HT-29 (cell line): Measurements from ENCODE around the gene NTNG1. TPM values are rescaled to one million over a fixed set of nuclear protein-coding genes. Genes with fewer than 3 reads are reported as not detected.

Source experiments
- DNase-seq: peaks from one replicate; pipeline ENCODE4 v3.0.0-alpha.2; 2015; ENCODE audit warnings: low spot score
- small RNA-seq: library from RNA; depleted of rRNA; stranded (forward); fragments of <200 nt; gene quantifications from one replicate; pipeline ENCODE3, GENCODE V24; 2014
- total RNA-seq: library from RNA; depleted of rRNA; stranded (reverse); fragments of >200 nt; shearing (Covaris generic); gene quantifications from 2 replicates; pipeline ENCODE4 v1.2.3, GENCODE V29; 2014; rRNA removed

NTNG1 gene
- total RNA-seq, 1 experiment from 2014 or later: not detected

DNA sequence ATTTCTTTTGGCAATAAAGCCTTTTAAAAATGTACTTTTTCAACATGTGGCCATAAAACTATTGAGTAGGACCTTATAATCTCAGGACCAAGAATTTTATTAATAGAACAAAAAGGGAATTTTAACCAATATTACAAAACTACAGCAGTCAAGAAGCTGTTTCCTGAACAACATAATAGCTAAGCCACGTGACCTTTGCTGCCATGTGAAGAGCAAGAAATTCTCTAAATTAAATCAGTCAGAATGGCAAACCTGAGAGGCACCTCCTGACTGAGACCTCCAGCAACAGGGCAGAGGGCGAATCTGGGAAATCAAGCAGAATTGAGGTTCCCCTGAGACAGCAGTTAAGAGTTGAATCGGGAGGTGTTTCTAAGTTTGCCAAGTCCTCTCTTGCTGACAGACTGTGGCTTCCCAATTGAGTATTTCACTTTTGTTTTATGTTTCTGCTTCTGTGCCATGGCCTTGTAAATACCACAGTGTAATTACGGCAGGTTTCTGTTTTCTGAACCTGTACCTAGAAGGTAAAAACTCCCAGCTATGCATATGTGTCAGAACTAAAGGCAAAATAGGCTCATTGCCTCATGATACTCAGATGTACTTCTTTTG is 358.4 kb downstream of the NTNG1 start:
- no peak for DNase-seq

- DNase-seq: no peak
Measured at GRCh38 chr1:107501081-107501605, 360.3 kb downstream of the NTNG1 start.

DNA sequence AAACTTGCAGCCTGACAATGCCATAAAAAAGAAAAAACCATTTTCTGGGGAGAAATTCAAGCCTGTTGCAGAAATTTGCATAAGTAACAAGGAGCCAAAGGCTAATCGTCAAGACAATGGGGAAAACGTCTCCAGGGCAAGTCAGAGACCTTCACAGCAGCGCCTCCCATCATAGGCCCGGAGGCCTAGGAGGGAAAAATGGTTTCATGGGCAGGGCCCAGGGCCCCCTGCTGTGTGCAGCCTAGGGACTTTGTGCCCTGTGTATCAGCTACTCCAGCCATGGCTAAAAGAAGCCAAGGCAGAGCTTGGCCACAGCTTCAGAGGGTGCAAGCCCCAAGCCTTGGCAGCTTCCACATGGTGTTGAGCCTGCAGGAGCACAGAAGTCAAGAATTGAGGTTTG is 369.5 kb downstream of the NTNG1 start:
- no peak for DNase-seq

- no peak for DNase-seq
Measured at GRCh38 chr1:107512836-107513235, 372.0 kb downstream of the NTNG1 start.

DNA sequence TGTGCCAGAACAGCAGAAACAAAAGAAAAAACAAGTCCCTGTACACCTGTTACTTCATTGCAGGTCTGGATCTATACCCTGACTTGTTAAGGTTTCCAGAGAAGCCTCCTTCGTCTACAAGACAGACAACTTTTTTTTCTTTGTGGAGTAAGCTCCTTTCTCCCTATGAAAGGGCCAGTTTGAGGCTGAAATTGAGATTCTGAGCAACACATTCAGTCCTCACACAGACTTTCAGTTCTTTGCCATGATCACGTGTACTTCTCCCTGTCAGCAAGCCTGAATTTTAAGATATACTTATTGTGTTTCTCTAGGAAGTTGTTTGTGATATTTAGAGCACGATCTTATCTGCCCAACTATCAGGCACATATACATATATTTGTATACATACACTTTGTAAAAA is 374.0 kb downstream of the NTNG1 start:
- no peak for DNase-seq

DNA sequence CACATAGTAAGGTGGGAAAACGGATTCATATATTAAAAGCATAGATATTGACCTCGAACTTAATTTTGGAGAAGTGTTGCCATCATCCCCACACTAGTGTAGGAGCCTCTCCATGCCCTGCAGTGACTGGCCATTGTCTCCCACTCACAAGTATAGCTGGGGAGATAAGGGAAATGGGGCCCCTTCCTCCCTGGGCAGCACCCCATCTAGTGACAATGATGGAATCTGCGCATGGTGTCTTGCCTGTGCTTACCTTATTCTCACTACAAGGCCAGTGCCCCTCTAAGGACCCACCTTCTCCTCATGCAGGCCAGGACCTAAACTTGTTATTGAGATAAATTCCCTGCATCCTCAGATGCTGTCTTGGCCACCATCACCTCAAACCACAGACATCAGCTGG is 374.9 kb downstream of the NTNG1 start:
- DNase-seq: no peak

- no peak for DNase-seq
Measured at GRCh38 chr1:107523061-107523460, 382.2 kb downstream of the NTNG1 start.

- no peak for DNase-seq
Measured at GRCh38 chr1:107523736-107524135, 382.9 kb downstream of the NTNG1 start.

- DNase-seq: no peak
Measured at GRCh38 chr1:107524301-107524700, 383.5 kb downstream of the NTNG1 start.

DNA sequence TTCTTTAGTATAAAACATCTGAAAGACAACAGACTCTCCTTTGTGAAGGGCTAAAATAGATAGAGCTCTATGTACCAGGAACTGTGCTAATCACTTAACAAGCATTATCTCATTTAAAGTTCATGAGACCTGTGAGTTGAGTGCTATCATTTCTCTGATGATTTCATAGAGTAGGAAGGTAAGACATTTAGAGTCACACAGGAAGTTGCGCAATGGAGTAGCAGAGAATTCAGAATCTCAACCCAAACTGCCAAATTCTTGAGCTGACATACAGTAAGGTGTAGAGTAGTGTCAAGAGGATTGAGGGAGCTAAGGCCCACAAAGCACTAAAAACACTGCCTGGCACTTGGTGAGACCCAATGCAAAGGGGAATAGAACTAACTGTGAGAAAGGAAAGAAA is 384.3 kb downstream of the NTNG1 start:
- DNase-seq: no peak

- DNase-seq: no peak
Measured at GRCh38 chr1:107525961-107526360, 385.1 kb downstream of the NTNG1 start.

GRCh38 chr1:107526524-107527198 is 385.8 kb downstream of the NTNG1 start:
- no peak for DNase-seq

GRCh38 chr1:107529511-107530149 is 388.8 kb downstream of the NTNG1 start:
- peak; percentile 63 for DNase-seq

DNA sequence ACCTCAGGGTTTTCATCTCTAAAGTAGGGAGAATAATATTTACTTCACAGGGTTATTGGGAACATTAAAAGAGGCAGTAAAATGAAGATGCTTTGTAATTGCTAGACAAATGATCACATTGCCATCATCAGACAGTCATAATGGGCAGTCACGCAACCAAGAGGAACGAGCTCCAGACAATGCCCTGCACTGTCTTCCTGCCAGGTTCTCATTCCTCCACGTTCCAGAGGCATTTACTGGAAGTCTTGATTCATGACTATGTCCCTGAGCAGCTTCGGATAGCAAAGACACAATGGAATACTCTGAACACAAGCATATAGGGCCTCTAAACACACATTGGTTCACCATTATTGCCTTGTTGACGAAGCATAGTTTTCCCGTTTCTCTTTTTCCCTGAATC is 389.7 kb downstream of the NTNG1 start:
- DNase-seq: no peak

GRCh38 chr1:107531065-107531908 is 390.4 kb downstream of the NTNG1 start:
- DNase-seq: no peak

GRCh38 chr1:107532318-107532717 is 391.5 kb downstream of the NTNG1 start:
- no peak for DNase-seq

Small RNA genes lying within 50 kb of the gene (small RNA-seq; reads per million reads assigned to genes)
- gene AC114491.1: not detected

Other genes starting within 250 kb of the NTNG1 start
- gene PRMT6, start 84.4 kb upstream of the NTNG1 start, total RNA-seq: 23.8 and 24.5 TPM in 2 replicates